ENCODE results near the gene RGL2.

Gene RGL2

DNA sequence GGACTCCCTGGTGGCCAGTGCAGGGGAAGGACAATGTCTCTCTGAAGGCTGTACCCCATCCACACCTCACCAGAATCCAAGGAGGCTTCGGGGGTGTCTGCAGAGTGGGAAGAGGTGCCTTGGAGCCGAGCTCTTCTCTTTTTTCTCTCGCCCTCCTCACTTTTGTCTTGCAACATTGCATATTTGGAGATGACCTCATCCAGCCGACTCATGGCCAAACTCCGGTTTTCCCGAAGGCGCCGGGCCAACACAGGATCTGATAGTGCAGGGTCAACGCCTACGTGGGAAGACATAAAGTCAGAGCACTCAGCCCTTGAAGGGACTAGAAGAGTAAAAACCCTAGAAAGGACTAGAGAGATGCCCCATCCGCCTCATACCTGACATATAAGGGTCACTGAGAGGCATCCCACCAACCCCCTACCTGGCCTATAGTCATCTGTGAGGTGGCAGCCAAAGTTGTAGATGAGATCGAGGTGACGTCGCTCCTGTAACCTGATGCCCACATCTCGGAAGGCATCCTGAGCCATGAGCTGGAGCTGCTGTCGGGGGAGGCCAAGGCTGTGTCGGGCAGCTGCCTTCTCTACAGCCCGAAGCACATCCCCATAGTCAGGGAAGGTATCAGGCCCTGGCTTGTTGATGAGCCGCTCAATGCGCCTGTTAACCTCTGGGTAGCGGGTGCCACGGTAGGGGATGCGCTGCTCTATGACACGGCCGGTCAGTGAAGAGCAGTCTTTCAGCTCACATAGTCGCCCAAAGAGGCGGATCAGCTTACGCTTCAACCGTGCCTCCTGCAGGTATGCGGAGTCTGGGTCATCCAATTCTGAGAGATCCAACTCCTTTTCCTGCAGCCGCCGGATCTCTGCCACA, 21.8 kb upstream of the RGL2 start:
- peak overlapping the region; percentile 64 for H3K4me3 ChIP-seq (ENCODE audit: low read depth, low read length)
- TF ChIP-seq, protein P1, sequence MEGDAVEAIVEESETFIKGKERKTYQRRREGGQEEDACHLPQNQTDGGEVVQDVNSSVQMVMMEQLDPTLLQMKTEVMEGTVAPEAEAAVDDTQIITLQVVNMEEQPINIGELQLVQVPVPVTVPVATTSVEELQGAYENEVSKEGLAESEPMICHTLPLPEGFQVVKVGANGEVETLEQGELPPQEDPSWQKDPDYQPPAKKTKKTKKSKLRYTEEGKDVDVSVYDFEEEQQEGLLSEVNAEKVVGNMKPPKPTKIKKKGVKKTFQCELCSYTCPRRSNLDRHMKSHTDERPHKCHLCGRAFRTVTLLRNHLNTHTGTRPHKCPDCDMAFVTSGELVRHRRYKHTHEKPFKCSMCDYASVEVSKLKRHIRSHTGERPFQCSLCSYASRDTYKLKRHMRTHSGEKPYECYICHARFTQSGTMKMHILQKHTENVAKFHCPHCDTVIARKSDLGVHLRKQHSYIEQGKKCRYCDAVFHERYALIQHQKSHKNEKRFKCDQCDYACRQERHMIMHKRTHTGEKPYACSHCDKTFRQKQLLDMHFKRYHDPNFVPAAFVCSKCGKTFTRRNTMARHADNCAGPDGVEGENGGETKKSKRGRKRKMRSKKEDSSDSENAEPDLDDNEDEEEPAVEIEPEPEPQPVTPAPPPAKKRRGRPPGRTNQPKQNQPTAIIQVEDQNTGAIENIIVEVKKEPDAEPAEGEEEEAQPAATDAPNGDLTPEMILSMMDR (IDR thresholded peaks at IDR 0.05; ENCODE audit: low read depth, low read length) = no peak

DNA sequence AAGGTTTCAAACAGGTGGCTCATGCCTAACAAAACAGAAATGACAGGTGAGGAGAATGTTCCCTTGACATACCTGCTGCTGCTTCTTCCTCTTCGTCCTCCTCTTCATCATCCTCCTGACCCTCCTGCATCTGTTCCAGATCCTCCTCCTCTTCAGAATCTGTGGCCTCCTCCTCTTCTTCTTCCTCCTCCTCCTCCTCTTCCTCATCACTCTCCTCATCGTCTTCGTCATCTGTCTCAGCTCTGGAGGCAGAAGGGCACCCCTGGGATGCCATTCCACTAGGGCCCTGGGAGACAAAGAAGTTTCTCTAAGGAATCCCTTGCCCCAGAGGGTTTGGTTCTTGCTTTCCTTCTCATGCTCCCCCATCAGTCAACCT, 21.2 kb upstream of the RGL2 start:
- TF ChIP-seq, protein P1 (IDR thresholded peaks at IDR 0.05; ENCODE audit: low read depth, low read length) = no peak
- H3K4me3 ChIP-seq (ENCODE audit: low read depth, low read length) = peak overlapping the region; percentile 64

DNA sequence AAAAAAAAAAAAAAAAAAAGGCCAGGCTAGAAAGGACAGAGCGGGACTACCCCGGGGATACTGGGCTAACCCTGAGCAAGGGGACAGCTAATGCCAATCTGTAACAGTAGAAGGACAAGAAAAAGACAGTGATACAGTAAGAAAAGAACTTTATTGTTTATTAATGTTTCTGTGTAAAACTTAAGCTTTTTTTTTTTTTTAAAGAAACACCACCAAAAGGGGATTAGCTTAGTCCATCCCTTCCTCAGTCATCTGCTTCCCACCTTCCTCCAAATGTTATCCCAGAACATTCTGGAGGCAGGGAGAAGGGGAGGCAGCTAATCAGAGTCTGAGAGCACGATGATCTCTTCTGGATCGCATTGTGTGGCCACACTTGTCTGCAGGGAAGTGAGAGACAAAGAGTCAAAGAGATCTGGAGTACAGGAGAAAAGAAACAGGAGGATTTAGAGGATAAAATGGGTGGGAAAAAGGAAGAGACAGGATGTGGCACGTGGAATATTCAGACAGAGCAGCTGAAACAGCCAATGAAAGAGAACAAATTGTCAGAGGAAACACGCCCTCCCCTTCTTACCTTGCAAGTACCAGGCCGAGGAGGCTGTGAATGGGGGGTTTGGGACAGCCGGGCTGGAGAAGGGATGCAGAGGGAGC, 19.8 kb upstream of the RGL2 start:
- TF ChIP-seq, protein P1 (IDR thresholded peaks at IDR 0.05; ENCODE audit: low read depth, low read length) = no peak
- H3K4me3 ChIP-seq (ENCODE audit: low read depth, low read length) = peak overlapping the region; percentile 64

DNA sequence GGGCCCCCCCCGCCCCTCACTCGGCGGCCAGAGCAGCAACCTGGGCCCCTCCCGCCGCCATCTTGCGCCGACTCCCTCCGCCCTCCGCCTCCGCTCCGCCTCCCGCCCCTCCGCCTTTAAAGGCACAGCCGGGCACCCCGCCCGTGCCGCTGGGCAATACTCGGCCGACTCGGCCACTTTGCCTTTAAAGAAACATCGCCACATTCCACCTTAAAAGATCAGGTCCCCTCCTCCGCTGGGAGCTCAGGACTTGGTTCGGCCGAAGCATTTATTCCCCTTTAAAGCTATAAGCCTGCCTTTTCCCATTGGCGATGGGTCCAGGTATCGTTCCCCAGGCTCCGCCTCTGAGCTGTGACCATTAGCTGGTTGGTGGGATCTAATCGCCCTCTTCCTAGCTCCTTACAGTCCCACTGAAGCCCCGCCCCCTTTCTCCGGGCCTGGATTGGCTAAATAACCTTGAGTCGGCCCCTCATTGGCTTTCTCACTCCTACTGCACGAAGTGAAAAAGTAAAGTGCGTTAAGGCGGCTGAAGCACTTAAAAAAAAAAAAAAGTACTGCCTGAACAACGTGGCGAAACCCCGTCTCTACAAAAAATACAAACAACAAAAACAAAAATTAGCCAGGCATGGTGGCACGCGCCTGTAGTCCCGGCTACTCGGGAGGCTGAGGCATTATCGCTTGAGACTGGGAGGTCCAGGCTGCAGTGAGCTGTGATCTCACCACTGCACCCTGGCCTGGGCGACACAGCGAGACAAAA, 19.1 kb upstream of the RGL2 start, which contains the start of gene ZBTB22:
TSS of gene ZBTB22 (minus strand) at position 76 of the 757 bp plus-strand sequence. CDS start 828 bp downstream, outside the sequence.
- H3K4me3 ChIP-seq (ENCODE audit: low read depth, low read length) = peak within 1 kb of the TSS; percentile 64
- TF ChIP-seq, protein P1 (IDR thresholded peaks at IDR 0.05; ENCODE audit: low read depth, low read length) = no peak

DNA sequence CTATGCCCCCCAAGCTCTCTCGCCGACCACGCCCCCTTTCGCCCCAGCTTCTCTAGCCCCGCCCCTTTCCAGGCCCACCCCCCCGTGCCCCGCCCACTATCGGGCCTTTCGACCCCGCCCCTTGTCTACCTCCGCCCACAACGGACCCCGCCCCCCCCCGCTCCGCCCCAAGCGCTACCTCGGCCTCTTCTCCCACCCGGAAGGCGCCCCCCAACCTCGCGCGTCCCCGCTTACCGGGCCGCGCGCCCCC, 18.6 kb upstream of the RGL2 start:
- peak overlapping the region; percentile 64 for H3K4me3 ChIP-seq (ENCODE audit: low read depth, low read length)

DNA sequence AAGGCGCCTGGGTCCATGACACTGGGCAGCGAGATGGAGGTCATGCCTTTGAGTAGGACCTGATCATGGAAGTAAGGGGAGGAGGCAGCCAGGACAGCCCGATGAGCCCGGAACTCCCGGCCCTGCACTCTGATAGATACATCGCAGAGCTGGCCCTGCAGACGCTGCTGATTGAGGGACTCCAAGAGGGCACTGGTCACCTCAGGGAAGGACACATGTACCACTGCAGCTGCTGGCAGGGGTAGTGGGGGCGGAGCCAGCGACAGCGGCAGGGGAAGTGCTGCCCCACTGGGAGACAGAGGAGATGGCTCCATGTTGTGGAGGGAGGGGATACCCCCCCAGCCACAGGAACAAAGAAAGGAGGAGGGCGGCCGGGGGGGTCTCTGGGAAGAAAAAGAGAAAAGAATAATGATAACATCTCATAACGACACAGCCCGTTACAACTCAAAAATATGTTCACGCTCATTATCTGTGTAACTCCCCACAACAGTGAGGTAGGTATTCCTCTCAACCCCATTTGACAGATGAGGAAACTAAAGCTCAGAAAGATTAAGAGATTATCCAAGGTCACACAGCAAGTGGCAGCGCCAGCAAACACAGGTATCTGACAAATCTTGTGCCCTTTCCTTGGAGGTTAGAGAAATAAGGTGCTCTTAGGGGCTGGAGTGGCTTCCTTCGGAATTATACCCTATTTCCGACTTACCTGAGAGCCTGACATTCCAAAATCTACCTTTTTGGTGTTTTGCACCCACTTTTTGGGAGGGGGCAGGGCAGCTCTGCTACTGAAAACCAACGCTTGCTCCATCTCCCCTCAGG, 18.1 kb upstream of the RGL2 start:
- peak overlapping the region; percentile 52 for H3K4me3 ChIP-seq (ENCODE audit: low read depth, low read length)
- TF ChIP-seq, protein P1 (IDR thresholded peaks at IDR 0.05; ENCODE audit: low read depth, low read length) = no peak

More for the DNA sequence above, 18.6 kb upstream of the RGL2 start:
- TF ChIP-seq, protein P1 (IDR thresholded peaks at IDR 0.05; ENCODE audit: low read depth, low read length) = no peak

All from WI38 (cell line).